ENCODE measurements around the gene ATRN. TPM values are rescaled to one million over a fixed set of nuclear protein-coding genes. Genes with fewer than 3 reads are reported as not detected.

Gene ATRN
- polyA plus RNA-seq, 1 donor from 2014 or later, result 27.5 TPM

DNA sequence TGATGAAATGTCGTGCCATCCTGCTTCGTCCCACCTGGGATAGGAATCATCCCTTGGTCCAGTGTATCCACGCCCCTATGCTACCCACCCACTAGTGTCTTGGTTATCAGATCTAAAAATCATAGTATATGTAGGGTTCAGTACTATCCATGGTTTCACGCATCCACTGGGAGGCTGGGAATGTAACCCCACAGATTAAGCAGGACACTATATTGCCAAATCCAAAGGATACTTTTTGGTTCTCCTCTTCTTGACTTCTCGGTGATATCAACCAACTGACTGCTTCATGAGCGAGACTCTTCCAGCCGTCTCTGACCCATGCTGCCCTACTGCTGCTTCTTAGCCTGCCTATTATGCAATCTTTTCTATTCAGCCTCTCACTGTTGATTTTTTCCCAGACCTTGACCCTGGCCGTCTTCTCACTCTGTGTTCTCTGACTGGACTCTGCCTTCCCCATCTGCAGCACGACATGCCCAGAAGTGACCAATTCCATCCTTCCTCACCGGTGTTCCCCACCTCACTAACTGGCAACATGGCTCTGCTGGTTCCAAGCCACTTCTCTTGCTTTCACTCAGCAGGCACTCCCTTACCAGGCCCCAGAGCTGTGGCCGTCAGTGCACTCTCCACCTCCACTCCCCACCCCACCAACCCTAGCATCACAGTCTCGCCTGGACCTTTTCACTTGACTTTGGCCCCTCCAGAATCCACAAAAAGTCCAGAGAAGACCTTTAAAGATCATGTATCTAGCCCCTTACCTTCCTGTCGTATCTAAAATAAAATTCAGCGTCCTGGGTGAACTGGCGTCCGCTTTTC, 157.9 kb downstream of the ATRN start:
- Histone ChIP-seq H3K4me3 (ENCODE audit: low read length) (no peak overlapping the region), H2AFZ (ENCODE audit: low read depth, low read length) (no peak overlapping the region), H3K9me3 (ENCODE audit: low read length) (no peaks in the 10 kb centered on the region), H3K4me2 (ENCODE audit: low read length) (no peak overlapping the region), H3K9ac (ENCODE audit: low read length) (no peak overlapping the region), H3K79me2 (replicated peaks; ENCODE audit: insufficient read depth, low read length) (no peaks in the 10 kb centered on the region), H4K20me1 (ENCODE audit: insufficient read depth) (no peaks in the 10 kb centered on the region), H3F3A (ENCODE audit: insufficient read depth, low read length, poor library complexity, severe bottlenecking) (no peaks in the 10 kb centered on the region), H3K27ac (ENCODE audit: low read length) (no peak overlapping the region), H3K9me2 (ENCODE audit: insufficient read depth, low read length) (no peaks in the 10 kb centered on the region), H3K36me3 (ENCODE audit: insufficient read depth, low read length) (no peaks in the 10 kb centered on the region), H3K27me3 (ENCODE audit: insufficient read depth, low read depth, low read length) (no peaks in the 10 kb centered on the region)
- TF ChIP-seq CTCF (IDR thresholded peaks at IDR 0.05; ENCODE audit: poor library complexity, severe bottlenecking), result no peak
- TF ChIP-seq SMC3 (conservative IDR thresholded peaks at IDR 0.05; ENCODE audit: poor library complexity), result no peak
- TF ChIP-seq, protein P1, sequence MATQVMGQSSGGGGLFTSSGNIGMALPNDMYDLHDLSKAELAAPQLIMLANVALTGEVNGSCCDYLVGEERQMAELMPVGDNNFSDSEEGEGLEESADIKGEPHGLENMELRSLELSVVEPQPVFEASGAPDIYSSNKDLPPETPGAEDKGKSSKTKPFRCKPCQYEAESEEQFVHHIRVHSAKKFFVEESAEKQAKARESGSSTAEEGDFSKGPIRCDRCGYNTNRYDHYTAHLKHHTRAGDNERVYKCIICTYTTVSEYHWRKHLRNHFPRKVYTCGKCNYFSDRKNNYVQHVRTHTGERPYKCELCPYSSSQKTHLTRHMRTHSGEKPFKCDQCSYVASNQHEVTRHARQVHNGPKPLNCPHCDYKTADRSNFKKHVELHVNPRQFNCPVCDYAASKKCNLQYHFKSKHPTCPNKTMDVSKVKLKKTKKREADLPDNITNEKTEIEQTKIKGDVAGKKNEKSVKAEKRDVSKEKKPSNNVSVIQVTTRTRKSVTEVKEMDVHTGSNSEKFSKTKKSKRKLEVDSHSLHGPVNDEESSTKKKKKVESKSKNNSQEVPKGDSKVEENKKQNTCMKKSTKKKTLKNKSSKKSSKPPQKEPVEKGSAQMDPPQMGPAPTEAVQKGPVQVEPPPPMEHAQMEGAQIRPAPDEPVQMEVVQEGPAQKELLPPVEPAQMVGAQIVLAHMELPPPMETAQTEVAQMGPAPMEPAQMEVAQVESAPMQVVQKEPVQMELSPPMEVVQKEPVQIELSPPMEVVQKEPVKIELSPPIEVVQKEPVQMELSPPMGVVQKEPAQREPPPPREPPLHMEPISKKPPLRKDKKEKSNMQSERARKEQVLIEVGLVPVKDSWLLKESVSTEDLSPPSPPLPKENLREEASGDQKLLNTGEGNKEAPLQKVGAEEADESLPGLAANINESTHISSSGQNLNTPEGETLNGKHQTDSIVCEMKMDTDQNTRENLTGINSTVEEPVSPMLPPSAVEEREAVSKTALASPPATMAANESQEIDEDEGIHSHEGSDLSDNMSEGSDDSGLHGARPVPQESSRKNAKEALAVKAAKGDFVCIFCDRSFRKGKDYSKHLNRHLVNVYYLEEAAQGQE (IDR thresholded peaks at IDR 0.05; ENCODE audit: borderline replicate concordance), result no peak
- TF ChIP-seq MXI1 (conservative IDR thresholded peaks at IDR 0.05; ENCODE audit: poor library complexity, severe bottlenecking), result no peak
- no peak for TF ChIP-seq EP300 (conservative IDR thresholded peaks at IDR 0.05; ENCODE audit: poor library complexity, severe bottlenecking)
- TF ChIP-seq EZH2 (IDR thresholded peaks at IDR 0.05; ENCODE audit: borderline replicate concordance, insufficient read depth, low read length, poor library complexity, severe bottlenecking), result no peak

DNA sequence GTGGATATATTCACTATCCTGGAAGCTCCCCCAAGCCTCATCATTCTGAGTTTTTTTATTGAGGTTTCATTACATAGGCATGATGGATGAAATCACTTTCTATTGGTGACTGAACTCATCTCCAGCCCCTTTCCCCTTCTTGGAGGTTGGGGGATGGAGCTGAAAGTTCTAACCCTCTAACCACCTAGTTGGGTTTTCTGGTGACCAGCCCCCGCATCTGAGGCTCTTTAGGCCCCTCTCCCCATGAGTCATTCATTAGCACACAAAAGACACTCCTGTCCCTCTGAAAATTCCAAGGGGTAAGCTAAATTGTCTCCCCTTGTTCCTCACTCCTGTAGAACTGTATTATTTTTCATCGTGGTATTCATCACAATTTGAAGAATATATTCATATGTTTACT, 159.1 kb downstream of the ATRN start:
- Histone ChIP-seq H3K9me2 (ENCODE audit: insufficient read depth, low read length) (no peaks in the 10 kb centered on the region), H3K36me3 (ENCODE audit: insufficient read depth, low read length) (no peaks in the 10 kb centered on the region), H3K27me3 (ENCODE audit: insufficient read depth, low read depth, low read length) (no peaks in the 10 kb centered on the region), H3K9me3 (ENCODE audit: low read length) (no peaks in the 10 kb centered on the region), H3K9ac (ENCODE audit: low read length) (no peak overlapping the region), H3F3A (ENCODE audit: insufficient read depth, low read length, poor library complexity, severe bottlenecking) (no peaks in the 10 kb centered on the region), H3K4me2 (ENCODE audit: low read length) (no peak overlapping the region), H3K27ac (ENCODE audit: low read length) (no peak overlapping the region), H3K4me3 (ENCODE audit: low read length) (no peak overlapping the region), H4K20me1 (ENCODE audit: insufficient read depth) (no peaks in the 10 kb centered on the region), H2AFZ (ENCODE audit: low read depth, low read length) (no peak overlapping the region), H3K79me2 (replicated peaks; ENCODE audit: insufficient read depth, low read length) (no peaks in the 10 kb centered on the region)
- TF ChIP-seq, protein P1 (IDR thresholded peaks at IDR 0.05; ENCODE audit: borderline replicate concordance), result no peak
